ENCODE measurements around the gene CCDC24.

DNA sequence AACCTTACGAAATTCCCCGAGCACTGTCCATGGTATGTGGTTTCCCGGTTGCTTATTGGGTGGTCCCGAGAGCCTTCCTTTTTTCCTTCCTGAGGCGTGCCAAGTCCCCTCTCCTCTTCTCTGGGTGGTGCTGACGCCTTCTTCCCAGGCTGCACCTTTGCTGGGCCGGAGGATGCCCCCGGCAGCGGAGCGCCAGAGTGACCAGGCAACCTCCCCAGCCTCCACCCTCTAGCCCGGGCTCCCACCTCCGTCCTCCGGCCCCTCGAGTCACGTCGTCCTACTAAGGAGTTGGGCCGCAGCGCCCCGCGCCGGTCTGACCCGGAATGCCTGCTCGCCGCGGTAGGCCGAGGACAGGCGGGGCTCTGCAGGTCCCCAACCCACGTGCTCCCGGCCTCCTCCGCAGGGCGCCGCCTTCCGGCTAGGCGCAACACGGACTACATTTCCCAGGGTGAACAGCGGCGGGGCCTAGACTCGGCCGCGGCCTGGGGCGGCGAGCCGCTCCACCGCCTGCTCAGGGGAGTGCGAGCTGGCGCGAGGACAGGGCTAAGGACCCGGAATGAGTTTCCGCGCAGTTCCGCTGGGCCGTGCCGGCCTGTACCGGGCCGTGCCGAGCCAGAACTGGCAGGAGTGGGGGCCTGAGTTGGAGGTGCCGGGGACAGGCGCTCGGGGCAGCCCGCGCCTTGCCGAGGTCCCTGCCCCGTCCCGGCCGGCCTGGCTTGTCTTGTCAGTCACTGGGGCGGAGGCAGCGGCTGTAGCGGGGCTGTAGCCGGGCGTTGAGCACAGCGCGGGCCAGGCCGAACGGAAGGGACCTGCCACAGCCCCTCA, 45.0 kb upstream of the CCDC24 start, which contains the start of gene IPO13:
- TF ChIP-seq CTCF (IDR thresholded peaks at IDR 0.05 in 8 of 11, conservative IDR thresholded peaks at IDR 0.05 in 3 of 11) (peak; percentile 75 to 91 (median 83)), POLR2A (IDR thresholded peaks at IDR 0.05) (peak in 1 of 3 donors; percentile 50)
